SK-N-SH (cell line): ENCODE data around the gene IL12A. TPM values are rescaled to one million over a fixed set of nuclear protein-coding genes. Genes with fewer than 3 reads are reported as not detected.

ENCODE experiments used
- CTCF ChIA-PET: fragments of 300-600, 350-600 bp; formaldehyde crosslinking; extraction: SDS; loops from one replicate; lab custom pipeline; 2021; lab: Yijun Ruan, JAX
- POLR2A ChIA-PET: fragments of 350-600 bp; sonication (Branson Sonifier 250); formaldehyde crosslinking; extraction: SDS; loops from one replicate; lab custom pipeline; 2020; ENCODE audit warnings: antibody characterized with exemption, inconsistent platforms; lab: Yijun Ruan, JAX
- DNase-seq: peaks from one replicate; pipeline ENCODE4 v3.0.0; 2012
- H2AFZ ChIP-seq: fragments of 200-600 bp; sonication (generic); 2 replicates; pipeline ENCODE4 v1.8.1; 2016; ENCODE audit warnings: antibody characterized with exemption, mild to moderate bottlenecking, low read depth
- H3F3A ChIP-seq: fragments of 200-600 bp; sonication (generic); replicated peaks from 2 replicates; pipeline ENCODE3; 2016; ENCODE audit warnings: antibody characterized with exemption, mild to moderate bottlenecking; ENCODE audit not compliant: insufficient read depth
- H3K27ac ChIP-seq, 2 experiments: fragments of 200-500 bp in 1 of 2; fragments of 200-600 bp in 1 of 2; sonication (Bioruptor generic) in 1 of 2; sonication (generic), shearing (Covaris generic) in 1 of 2; 2 replicates each; pipeline versions ENCODE4 v1.5.1 to v1.6.1; 2014 to 2016; ENCODE audit warnings: low read depth in 2 of 2, inconsistent platforms in 1 of 2, low read length in 1 of 2, mild to moderate bottlenecking in 1 of 2, mixed read lengths in 1 of 2
- H3K27me3 ChIP-seq: fragments of 200-600 bp; sonication (generic), shearing (Covaris generic); 2 replicates; pipeline ENCODE4 v1.6.1; 2016; ENCODE audit warnings: mixed run types; ENCODE audit not compliant: insufficient read depth
- H3K36me3 ChIP-seq, 2 experiments: fragments of 200-500 bp in 1 of 2; fragments of 200-600 bp in 1 of 2; sonication (Bioruptor generic) in 1 of 2; sonication (generic) in 1 of 2; replicated peaks in 1 of 2; 2 replicates each; pipeline versions ENCODE3 to v1.5.1; 2014 to 2016; ENCODE audit warnings: low read length in 1 of 2, mild to moderate bottlenecking in 1 of 2; ENCODE audit not compliant: insufficient read depth in 2 of 2, control insufficient read depth in 1 of 2
- H3K4me1 ChIP-seq, 2 experiments: fragments of 200-500 bp in 1 of 2; fragments of 200-600 bp in 1 of 2; sonication (Bioruptor generic) in 1 of 2; sonication (generic), shearing (Covaris generic) in 1 of 2; 2 replicates each; pipeline versions ENCODE4 v1.5.1 to v1.6.1; 2014 to 2016; ENCODE audit warnings: low read depth in 1 of 2, low read length in 1 of 2, mixed run types in 1 of 2; ENCODE audit not compliant: insufficient read depth in 2 of 2, control insufficient read depth in 1 of 2
- H3K4me2 ChIP-seq: fragments of 200-600 bp; sonication (generic), shearing (Covaris generic); 2 replicates; pipeline ENCODE4 v1.6.1; 2017; ENCODE audit warnings: mixed run types
- H3K4me3 ChIP-seq, 2 experiments: fragments of 200-500 bp in 1 of 2; fragments of 200-600 bp in 1 of 2; sonication (Bioruptor generic) in 1 of 2; sonication (generic), shearing (Covaris generic) in 1 of 2; 2 replicates each; pipeline versions ENCODE4 v1.5.1 to v1.8.1; 2014 to 2016; ENCODE audit warnings: low read depth in 2 of 2, inconsistent platforms in 1 of 2, low read length in 1 of 2, mild to moderate bottlenecking in 1 of 2, mixed read lengths in 1 of 2, moderate library complexity in 1 of 2
- H3K79me2 ChIP-seq: fragments of 200-600 bp; sonication (generic); 2 replicates; pipeline ENCODE4 v1.8.1; 2017; ENCODE audit warnings: mild to moderate bottlenecking; ENCODE audit not compliant: insufficient read depth
- H3K9ac ChIP-seq: fragments of 200-600 bp; sonication (generic); 2 replicates; pipeline ENCODE4 v1.6.1; 2017; ENCODE audit warnings: mixed run types
- H3K9me2 ChIP-seq: fragments of 200-600 bp; sonication (generic); 2 replicates; pipeline ENCODE4 v1.6.1; 2017; ENCODE audit warnings: mixed run types
- H3K9me3 ChIP-seq: fragments of 200-600 bp; sonication (generic); 2 replicates; pipeline ENCODE4 v1.6.1; 2017; ENCODE audit warnings: mixed run types, mild to moderate bottlenecking, moderate library complexity
- H4K20me1 ChIP-seq: fragments of 200-600 bp; sonication (generic); 2 replicates; pipeline ENCODE4 v1.6.1; 2017; ENCODE audit warnings: mild to moderate bottlenecking, mixed run types; ENCODE audit not compliant: insufficient read depth
- GABPA ChIP-seq: IDR thresholded peaks from 2 replicates; pipeline ENCODE4 v1.4.0; 2012; ENCODE audit warnings: low read depth, mild to moderate bottlenecking
- RXRA ChIP-seq: IDR thresholded peaks from 2 replicates; pipeline ENCODE4 v1.4.0; 2012; ENCODE audit warnings: low read depth, mild to moderate bottlenecking, borderline replicate concordance
- TAF1 ChIP-seq: IDR thresholded peaks from 2 replicates; pipeline ENCODE4 v1.6.1; 2012; ENCODE audit warnings: low read depth, mild to moderate bottlenecking, low read length, moderate library complexity, borderline replicate concordance
- WGBS: methylation state at CpG from one replicate; pipeline ENCODE4 v1.1.6; 2017; ENCODE audit warnings: low lambda C conversion rate; 5-methylcytosine and 5-hydroxymethylcytosine counted together
- polyA plus RNA-seq, 3 experiments: library from polyadenylated mRNA; depleted of rRNA; stranded (reverse); fragments of >200 nt; gene quantifications; 2 replicates each; pipeline ENCODE4 v1.2.3, GENCODE V29; 2012
- TF ChIP-seq, protein P1 (sequence below): IDR thresholded peaks from 2 replicates; pipeline ENCODE4 v1.4.0; 2012; ENCODE audit warnings: low read depth, borderline replicate concordance
- TF ChIP-seq, protein P2 (sequence below): fragments of 150-350 bp; IDR thresholded peaks from 2 replicates; pipeline ENCODE4 v1.6.1; 2016; ENCODE audit warnings: mild to moderate bottlenecking, low read depth, low read length
- TF ChIP-seq, protein P3 (sequence below): IDR thresholded peaks from 2 replicates; pipeline ENCODE4 v1.6.1; 2012; ENCODE audit warnings: mild to moderate bottlenecking, low read depth, low read length, moderate library complexity

The IL12A gene
- polyA plus RNA-seq, 1 of the 3 experiments (the other 2 are of a cell fraction) = 0.97 TPM

DNA sequence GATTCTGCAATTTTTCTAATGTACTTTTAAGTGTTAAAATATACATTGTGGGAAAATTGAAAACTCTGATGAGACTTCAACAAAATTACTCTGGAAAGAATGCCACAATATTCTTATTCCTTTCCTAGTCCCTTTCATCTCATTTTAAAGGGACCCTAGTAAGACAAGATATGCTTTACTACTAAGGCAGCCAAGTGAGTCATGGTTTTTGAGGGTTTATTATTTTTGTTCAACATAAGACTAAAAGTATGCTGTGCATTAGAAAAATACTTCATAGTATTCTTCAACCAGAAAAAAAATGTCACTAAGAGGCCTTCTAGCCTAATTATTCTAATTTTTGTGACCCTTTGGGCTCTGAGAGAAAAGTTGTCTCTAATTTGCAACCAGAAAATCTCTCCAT lies 7.4 kb downstream of the IL12A start:
- H3K36me3 ChIP-seq = no peaks in the 10 kb centered on the region
- no peaks in the 10 kb centered on the region for H3K79me2 ChIP-seq
- TF ChIP-seq, protein P1, sequence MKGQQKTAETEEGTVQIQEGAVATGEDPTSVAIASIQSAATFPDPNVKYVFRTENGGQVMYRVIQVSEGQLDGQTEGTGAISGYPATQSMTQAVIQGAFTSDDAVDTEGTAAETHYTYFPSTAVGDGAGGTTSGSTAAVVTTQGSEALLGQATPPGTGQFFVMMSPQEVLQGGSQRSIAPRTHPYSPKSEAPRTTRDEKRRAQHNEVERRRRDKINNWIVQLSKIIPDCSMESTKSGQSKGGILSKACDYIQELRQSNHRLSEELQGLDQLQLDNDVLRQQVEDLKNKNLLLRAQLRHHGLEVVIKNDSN = no peak
- TF ChIP-seq RXRA = no peak
- no peak overlapping the region for H3K27ac ChIP-seq
- peaks cover 7% of the 10 kb centered on the region for H3F3A ChIP-seq
- H3K4me2 ChIP-seq = 0 out of 2 replicates have a peak overlapping the region, but pooled peaks have one; percentile 2
- DNase-seq = no peak
- H2AFZ ChIP-seq = no peak overlapping the region
- H3K4me1 ChIP-seq = no peaks in the 10 kb centered on the region
- H3K9me2 ChIP-seq = no peaks in the 10 kb centered on the region
- POLR2A ChIA-PET = no interaction called here
- no peaks in the 10 kb centered on the region for H4K20me1 ChIP-seq
- CTCF ChIA-PET = interaction anchor here (0.6 to 15.7 kb wide), 6 partner anchors 7 to 168 kb away, joined by 3 to 228 read pairs (median 6); no protein-coding TSS in a partner anchor
- no peaks in the 10 kb centered on the region for H3K9me3 ChIP-seq
- H3K4me3 ChIP-seq = no peak overlapping the region
- no peak overlapping the region for H3K9ac ChIP-seq
- no peaks in the 10 kb centered on the region for H3K27me3 ChIP-seq

DNA sequence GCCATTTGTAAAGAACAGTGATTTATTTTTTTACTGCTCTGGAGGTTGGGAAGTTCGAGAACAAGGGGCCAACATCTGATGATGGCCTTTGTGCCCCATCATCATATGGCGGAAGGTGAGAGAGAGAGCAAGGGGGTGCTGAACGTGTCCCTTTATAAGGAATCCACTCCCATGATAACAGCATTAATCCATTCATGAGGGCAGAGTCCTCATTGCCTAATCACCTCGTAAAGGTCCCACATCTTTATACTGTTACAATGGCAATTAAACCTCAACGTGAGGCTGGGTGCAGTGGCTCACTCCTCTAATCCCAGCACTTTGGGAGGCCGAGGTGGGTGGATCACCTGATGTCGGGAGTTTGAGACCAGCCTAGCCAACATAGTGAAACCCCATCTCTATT lies 8.3 kb downstream of the IL12A start:
- Histone ChIP-seq H3K9me2 (no peaks in the 10 kb centered on the region), H3K9me3 (no peaks in the 10 kb centered on the region), H3K27me3 (no peaks in the 10 kb centered on the region), H3K79me2 (no peaks in the 10 kb centered on the region), H4K20me1 (no peaks in the 10 kb centered on the region), H3K9ac (no peak overlapping the region), H3K36me3 (no peaks in the 10 kb centered on the region), H3K4me2 (no peak overlapping the region), H2AFZ (no peak overlapping the region), H3K27ac (no peak overlapping the region), H3F3A (peaks cover 7% of the 10 kb centered on the region), H3K4me1 (no peaks in the 10 kb centered on the region), H3K4me3 (no peak overlapping the region)
- no peak for DNase-seq
- POLR2A ChIA-PET = no interaction called here
- WGBS = 79% methylated on average over 6 of the region's 7 CpGs
- TF ChIP-seq GABPA (no peak), TAF1 (no peak), RXRA (no peak)
- TF ChIP-seq, protein P2, sequence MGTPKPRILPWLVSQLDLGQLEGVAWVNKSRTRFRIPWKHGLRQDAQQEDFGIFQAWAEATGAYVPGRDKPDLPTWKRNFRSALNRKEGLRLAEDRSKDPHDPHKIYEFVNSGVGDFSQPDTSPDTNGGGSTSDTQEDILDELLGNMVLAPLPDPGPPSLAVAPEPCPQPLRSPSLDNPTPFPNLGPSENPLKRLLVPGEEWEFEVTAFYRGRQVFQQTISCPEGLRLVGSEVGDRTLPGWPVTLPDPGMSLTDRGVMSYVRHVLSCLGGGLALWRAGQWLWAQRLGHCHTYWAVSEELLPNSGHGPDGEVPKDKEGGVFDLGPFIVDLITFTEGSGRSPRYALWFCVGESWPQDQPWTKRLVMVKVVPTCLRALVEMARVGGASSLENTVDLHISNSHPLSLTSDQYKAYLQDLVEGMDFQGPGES = no peak
- TF ChIP-seq, protein P3, sequence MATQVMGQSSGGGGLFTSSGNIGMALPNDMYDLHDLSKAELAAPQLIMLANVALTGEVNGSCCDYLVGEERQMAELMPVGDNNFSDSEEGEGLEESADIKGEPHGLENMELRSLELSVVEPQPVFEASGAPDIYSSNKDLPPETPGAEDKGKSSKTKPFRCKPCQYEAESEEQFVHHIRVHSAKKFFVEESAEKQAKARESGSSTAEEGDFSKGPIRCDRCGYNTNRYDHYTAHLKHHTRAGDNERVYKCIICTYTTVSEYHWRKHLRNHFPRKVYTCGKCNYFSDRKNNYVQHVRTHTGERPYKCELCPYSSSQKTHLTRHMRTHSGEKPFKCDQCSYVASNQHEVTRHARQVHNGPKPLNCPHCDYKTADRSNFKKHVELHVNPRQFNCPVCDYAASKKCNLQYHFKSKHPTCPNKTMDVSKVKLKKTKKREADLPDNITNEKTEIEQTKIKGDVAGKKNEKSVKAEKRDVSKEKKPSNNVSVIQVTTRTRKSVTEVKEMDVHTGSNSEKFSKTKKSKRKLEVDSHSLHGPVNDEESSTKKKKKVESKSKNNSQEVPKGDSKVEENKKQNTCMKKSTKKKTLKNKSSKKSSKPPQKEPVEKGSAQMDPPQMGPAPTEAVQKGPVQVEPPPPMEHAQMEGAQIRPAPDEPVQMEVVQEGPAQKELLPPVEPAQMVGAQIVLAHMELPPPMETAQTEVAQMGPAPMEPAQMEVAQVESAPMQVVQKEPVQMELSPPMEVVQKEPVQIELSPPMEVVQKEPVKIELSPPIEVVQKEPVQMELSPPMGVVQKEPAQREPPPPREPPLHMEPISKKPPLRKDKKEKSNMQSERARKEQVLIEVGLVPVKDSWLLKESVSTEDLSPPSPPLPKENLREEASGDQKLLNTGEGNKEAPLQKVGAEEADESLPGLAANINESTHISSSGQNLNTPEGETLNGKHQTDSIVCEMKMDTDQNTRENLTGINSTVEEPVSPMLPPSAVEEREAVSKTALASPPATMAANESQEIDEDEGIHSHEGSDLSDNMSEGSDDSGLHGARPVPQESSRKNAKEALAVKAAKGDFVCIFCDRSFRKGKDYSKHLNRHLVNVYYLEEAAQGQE = no peak
- CTCF ChIA-PET = interaction anchor here (2.6 to 15.7 kb wide), 3 partner anchors 6 to 168 kb away, joined by 8 to 228 read pairs (median 228); partner anchors contain the start of gene IL12A
